Activated CD8-positive, alpha-beta memory T cell treated with anti-CD3 and anti-CD28 coated beads for 24 hours (primary cell): ENCODE results near the gene GALNT9.

Source experiments
- DNase-seq: peaks from one replicate; pipeline ENCODE4 v3.0.0-alpha.2; 2020

Gene GALNT9

GRCh38 chr12:132324841-132325732 is 4.3 kb downstream of the GALNT9 start:
- DNase-seq = no peak

GRCh38 chr12:132324173-132324572 is 5.2 kb downstream of the GALNT9 start:
- no peak for DNase-seq

GRCh38 chr12:132323171-132324010 is 6.0 kb downstream of the GALNT9 start:
- DNase-seq = peak; percentile 60

- DNase-seq = no peak
These were observed 6.9 kb downstream of the GALNT9 start for GRCh38 chr12:132322206-132323132.

- DNase-seq = no peak
These were observed 7.9 kb downstream of the GALNT9 start for GRCh38 chr12:132321321-132322118.

- DNase-seq = no peak
These were observed 8.6 kb downstream of the GALNT9 start for GRCh38 chr12:132320767-132321211.

- no peak for DNase-seq
These were observed 9.3 kb downstream of the GALNT9 start for GRCh38 chr12:132319991-132320570.

- no peak for DNase-seq
These were observed 9.9 kb downstream of the GALNT9 start for GRCh38 chr12:132319359-132319950.

- no peak for DNase-seq
These were observed 10.8 kb downstream of the GALNT9 start for GRCh38 chr12:132318618-132319033.

GRCh38 chr12:132318135-132318534 is 11.3 kb downstream of the GALNT9 start:
- DNase-seq = no peak

GRCh38 chr12:132317233-132317938 is 12.0 kb downstream of the GALNT9 start:
- no peak for DNase-seq

GRCh38 chr12:132316497-132317232 is 12.7 kb downstream of the GALNT9 start:
- no peak for DNase-seq

- DNase-seq = no peak
These were observed 13.4 kb downstream of the GALNT9 start for GRCh38 chr12:132315951-132316350.

GRCh38 chr12:132315507-132315906 is 13.9 kb downstream of the GALNT9 start:
- no peak for DNase-seq

GRCh38 chr12:132314516-132315233 is 14.7 kb downstream of the GALNT9 start:
- no peak for DNase-seq

- DNase-seq = no peak
These were observed 15.4 kb downstream of the GALNT9 start for GRCh38 chr12:132314035-132314434.

- no peak for DNase-seq
These were observed 16.2 kb downstream of the GALNT9 start for GRCh38 chr12:132313182-132313581.

- DNase-seq = no peak
These were observed 16.9 kb downstream of the GALNT9 start for GRCh38 chr12:132312516-132312915.
